Vagina (tissue), 2 donors: ENCODE measurements around the gene ZNF780B. TPM values are rescaled to one million over a fixed set of nuclear protein-coding genes. Genes with fewer than 3 reads are reported as not detected.

Experiments
- DNase-seq, 2 donors: peaks; one replicate each; pipeline ENCODE4 v3.0.0-alpha.2; 2017; ENCODE audit errors: extremely low spot score in 2 of 2
- H3K27ac ChIP-seq: fragments of 200-600 bp; sonication (generic); one replicate; pipeline ENCODE4 v1.5.1; 2019
- H3K27me3 ChIP-seq: fragments of 200-600 bp; sonication (generic); one replicate; pipeline ENCODE4 v1.5.1; 2019
- H3K36me3 ChIP-seq, 2 donors: fragments of 200-600 bp; sonication (generic); one replicate each; pipeline ENCODE4 v1.5.1; 2017 to 2019
- H3K4me1 ChIP-seq: fragments of 200-600 bp; sonication (generic); one replicate; pipeline ENCODE4 v1.5.1; 2019
- H3K4me3 ChIP-seq, 2 donors: fragments of 200-600 bp; sonication (generic); 1 replicate in 1 of 2; 2 replicates in 1 of 2; pipeline ENCODE4 v1.5.1; 2016 to 2019
- H3K9me3 ChIP-seq: fragments of 200-600 bp; sonication (generic); one replicate; pipeline ENCODE4 v1.5.1; 2019
- CTCF ChIP-seq, 3 experiments: fragments of 450-650 bp in 2 of 3; fragments of 200-600 bp in 1 of 3; sonication (generic) in 1 of 3; IDR thresholded peaks; one replicate each; pipeline ENCODE4 v1.5.1; 2017 to 2019; ENCODE audit warnings: antibody characterized with exemption in 3 of 3, mild to moderate bottlenecking in 2 of 3, moderate library complexity in 2 of 3
- POLR2A ChIP-seq, 2 donors: fragments of 450-650 bp; IDR thresholded peaks; one replicate each; pipeline ENCODE4 v1.6.1; 2017; ENCODE audit warnings: antibody characterized with exemption in 2 of 2, mild to moderate bottlenecking in 2 of 2, moderate library complexity in 2 of 2
- POLR2AphosphoS5 ChIP-seq, 2 donors: sonication (generic); formaldehyde crosslinking; IDR thresholded peaks; one replicate each; pipeline ENCODE4 v1.9.0; 2017; ENCODE audit warnings: antibody characterized with exemption in 2 of 2, mild to moderate bottlenecking in 2 of 2, low read depth in 1 of 2; ENCODE audit not compliant: insufficient read depth in 1 of 2
- intact Hi-C: fragments of 100-400 bp; cut with DNase I; formaldehyde crosslinking; loops from one replicate; pipeline ENCODE4 v1.15.1; 2023
- total RNA-seq: library from RNA; depleted of rRNA; stranded (reverse); fragments of >200 nt; gene quantifications from one replicate; pipeline ENCODE4 v1.2.3, GENCODE V29; 2016

Gene ZNF780B
- 12.0 TPM for total RNA-seq

GRCh38 chr19:40055832-40056504, at the start of gene ZNF780B:
Gene ZNF780B (minus strand): TSS chr19:40056231. CDS start chr19:40050332, 5,899 bp downstream.
- Histone ChIP-seq H3K27me3 (no peaks in the 10 kb centered on the region), H3K9me3 (no peaks in the 10 kb centered on the region), H3K4me1 (peaks cover 21% of the 10 kb centered on the region), H3K4me3 (peak within 1 kb of the TSS; percentile 73 to 80), H3K36me3 (no peaks in the 10 kb centered on the region), H3K27ac (peak within 1 kb of the TSS; percentile 67)
- DNase-seq = no peak
- no peak for TF ChIP-seq POLR2A (IDR thresholded peaks at IDR 0.05)
- TF ChIP-seq CTCF (IDR thresholded peaks at IDR 0.05) = no peak
- TF ChIP-seq POLR2AphosphoS5 (IDR thresholded peaks at IDR 0.05; ENCODE audit: insufficient read depth in 1 of 2, low read depth in 1 of 2) = peak; percentile 24 to 39
- intact Hi-C loops = no loop called here

GRCh38 chr19:40104754-40105153, 48.7 kb upstream of the ZNF780B start:
- Histone ChIP-seq H3K36me3 (no peaks in the 10 kb centered on the region), H3K27ac (no peak overlapping the region), H3K9me3 (no peaks in the 10 kb centered on the region), H3K4me3 (no peak overlapping the region), H3K27me3 (no peaks in the 10 kb centered on the region), H3K4me1 (no peaks in the 10 kb centered on the region)
- intact Hi-C loops = loop anchor here (5.0 kb wide), 1 partner anchor 1358 kb away; no protein-coding TSS in a partner anchor
- TF ChIP-seq POLR2A (IDR thresholded peaks at IDR 0.05) = no peak
- TF ChIP-seq POLR2AphosphoS5 (IDR thresholded peaks at IDR 0.05; ENCODE audit: insufficient read depth in 1 of 2, low read depth in 1 of 2) = no peak
- no peak for TF ChIP-seq CTCF (IDR thresholded peaks at IDR 0.05)
- DNase-seq = no peak

- H3K9me3 ChIP-seq = no peaks in the 10 kb centered on the region
- DNase-seq = no peak
- H3K27me3 ChIP-seq = no peaks in the 10 kb centered on the region
- no peak overlapping the region for H3K27ac ChIP-seq
- H3K36me3 ChIP-seq = no peaks in the 10 kb centered on the region
- TF ChIP-seq POLR2A (IDR thresholded peaks at IDR 0.05) (no peak), CTCF (IDR thresholded peaks at IDR 0.05) (no peak), POLR2AphosphoS5 (IDR thresholded peaks at IDR 0.05; ENCODE audit: insufficient read depth in 1 of 2, low read depth in 1 of 2) (no peak)
- intact Hi-C loops = loop anchor here (5.0 kb wide), 1 partner anchor 1359 kb away; no protein-coding TSS in a partner anchor
- H3K4me3 ChIP-seq = no peak overlapping the region
- H3K4me1 ChIP-seq = no peaks in the 10 kb centered on the region
Observed at GRCh38 chr19:40103600-40103999, 47.6 kb upstream of the ZNF780B start.

GRCh38 chr19:40101813-40102212, 45.8 kb upstream of the ZNF780B start:
- DNase-seq = no peak
- Histone ChIP-seq H3K4me3 (no peak overlapping the region), H3K36me3 (no peaks in the 10 kb centered on the region), H3K9me3 (no peaks in the 10 kb centered on the region), H3K4me1 (no peaks in the 10 kb centered on the region), H3K27me3 (no peaks in the 10 kb centered on the region), H3K27ac (no peak overlapping the region)
- no peak for TF ChIP-seq POLR2AphosphoS5 (IDR thresholded peaks at IDR 0.05; ENCODE audit: insufficient read depth in 1 of 2, low read depth in 1 of 2)
- no peak for TF ChIP-seq CTCF (IDR thresholded peaks at IDR 0.05)
- no peak for TF ChIP-seq POLR2A (IDR thresholded peaks at IDR 0.05)
- intact Hi-C loops = loop anchor here (5.0 kb wide), 1 partner anchor 1360 kb away; no protein-coding TSS in a partner anchor

GRCh38 chr19:40093416-40093815, 37.4 kb upstream of the ZNF780B start:
- DNase-seq = no peak
- Histone ChIP-seq H3K9me3 (no peaks in the 10 kb centered on the region), H3K27me3 (no peaks in the 10 kb centered on the region), H3K4me3 (no peak overlapping the region), H3K4me1 (peaks cover 19% of the 10 kb centered on the region), H3K36me3 (no peaks in the 10 kb centered on the region), H3K27ac (no peak overlapping the region)
- intact Hi-C loops = no loop called here
- TF ChIP-seq POLR2AphosphoS5 (IDR thresholded peaks at IDR 0.05; ENCODE audit: insufficient read depth in 1 of 2, low read depth in 1 of 2) (no peak), CTCF (IDR thresholded peaks at IDR 0.05) (no peak), POLR2A (IDR thresholded peaks at IDR 0.05) (no peak)
